Measurements from ENCODE around the gene PTCD2. TPM values are rescaled to one million over a fixed set of nuclear protein-coding genes. Genes with fewer than 3 reads are reported as not detected.

PTCD2 gene
- total and polyA plus RNA-seq, 9 of the 15 experiments (the other 6 are each of a cell fraction or from before 2014, with no cell fraction given): 11.9 to 28.5 (median 18.6) TPM

GRCh38 chr5:72383280-72383679, 63.1 kb downstream of the PTCD2 start (continued):
- TF ChIP-seq MGA (IDR thresholded peaks at IDR 0.05) (peak; percentile 50), L3MBTL2 (IDR thresholded peaks at IDR 0.05) (0 out of 2 replicates have a peak, but pooled peaks have one; percentile 20)
